AG08396 (cell line): ENCODE data around the gene ERFL.
A peak's percentile ranks its signal among the peaks of the same experiment; 100 is the strongest.

Experiments
- DNase-seq: peaks from one replicate; pipeline ENCODE4 v3.0.0; 2012; ENCODE audit warnings: low spot score, mixed read lengths

Gene ERFL

DNA sequence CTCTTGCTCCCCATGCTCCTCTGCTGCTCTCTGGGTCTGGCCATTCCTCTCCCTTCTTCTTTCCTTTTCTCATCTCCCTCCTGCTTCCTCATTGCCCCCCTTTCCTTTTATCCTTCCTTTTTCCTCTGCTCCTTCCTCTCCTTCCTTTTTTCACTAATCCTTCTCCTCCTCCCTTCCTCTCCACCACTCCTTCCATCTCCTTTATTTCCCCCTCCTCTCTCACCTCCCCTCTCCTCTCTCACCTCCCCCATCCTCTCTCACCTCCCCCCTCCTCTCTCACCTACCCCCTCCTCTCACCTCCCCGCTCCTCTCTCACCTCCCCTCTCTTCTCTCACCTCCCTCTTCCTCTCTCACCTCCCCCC lies 31.7 kb downstream of the ERFL start:
- DNase-seq = no peak

- DNase-seq = no peak
Measured at GRCh38 chr19:41895745-41896580, 32.3 kb downstream of the ERFL start.

- no peak for DNase-seq
Measured at GRCh38 chr19:41894350-41894749, 33.9 kb downstream of the ERFL start.

DNA sequence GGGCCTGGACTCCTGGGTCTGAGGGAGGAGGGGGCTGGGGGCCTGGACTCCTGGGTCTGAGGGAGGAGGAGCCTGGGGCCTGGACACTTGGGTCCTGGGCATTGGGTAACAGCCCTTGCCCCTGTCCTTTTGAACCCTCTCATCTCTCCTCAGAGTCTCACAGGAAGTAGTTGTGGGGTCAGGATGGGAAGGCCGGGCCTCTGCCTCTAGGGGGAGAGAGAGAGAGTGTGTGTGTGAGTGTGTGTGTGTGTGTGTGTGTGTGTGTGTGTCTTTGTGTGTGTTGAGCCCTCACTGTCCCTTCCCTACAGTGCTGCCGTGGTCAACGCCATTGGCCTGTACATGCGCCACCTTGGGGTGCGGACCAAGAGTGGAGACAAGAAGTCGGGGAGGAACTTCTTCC lies 34.4 kb downstream of the ERFL start:
- no peak for DNase-seq

- no peak for DNase-seq
Measured at GRCh38 chr19:41892173-41892902, 35.9 kb downstream of the ERFL start.

GRCh38 chr19:41890936-41891335 lies 37.3 kb downstream of the ERFL start:
- DNase-seq = no peak

GRCh38 chr19:41889896-41890295 lies 38.4 kb downstream of the ERFL start:
- DNase-seq = no peak

- no peak for DNase-seq
Measured at GRCh38 chr19:41888926-41889325, 39.3 kb downstream of the ERFL start.

DNA sequence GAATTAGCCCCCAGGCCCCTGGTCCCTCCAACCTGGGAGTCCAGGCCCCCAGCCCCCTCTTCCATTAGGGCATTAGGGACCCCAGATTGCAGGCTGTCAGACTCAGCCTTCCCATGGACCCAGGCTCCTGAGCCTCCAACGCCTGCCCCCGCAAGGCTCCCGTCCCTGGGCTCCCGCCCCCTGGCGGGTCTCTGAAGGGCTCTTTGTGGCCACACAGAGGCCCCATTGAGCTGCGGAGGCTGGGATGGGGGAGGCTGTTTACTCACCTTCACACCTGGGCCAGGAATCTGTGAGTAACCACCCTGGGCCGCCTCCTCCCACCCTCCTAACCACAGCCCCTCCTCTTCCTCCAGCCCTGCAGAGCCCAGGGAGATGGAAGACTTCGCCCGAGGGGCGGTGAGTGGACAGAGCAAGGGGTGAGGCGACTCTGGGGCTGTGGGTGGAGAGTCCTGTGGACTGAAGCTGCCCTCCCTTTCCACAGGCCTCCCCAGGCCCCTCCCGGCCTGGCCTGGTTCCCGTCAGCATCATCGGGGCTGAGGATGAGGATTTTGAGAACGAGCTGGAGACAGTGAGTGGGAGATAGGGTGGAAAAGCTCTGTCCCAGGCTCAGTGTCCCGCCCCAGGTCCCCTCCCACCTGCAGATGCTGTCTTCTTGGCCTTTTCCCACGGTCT lies 40.4 kb downstream of the ERFL start:
- DNase-seq = no peak

DNA sequence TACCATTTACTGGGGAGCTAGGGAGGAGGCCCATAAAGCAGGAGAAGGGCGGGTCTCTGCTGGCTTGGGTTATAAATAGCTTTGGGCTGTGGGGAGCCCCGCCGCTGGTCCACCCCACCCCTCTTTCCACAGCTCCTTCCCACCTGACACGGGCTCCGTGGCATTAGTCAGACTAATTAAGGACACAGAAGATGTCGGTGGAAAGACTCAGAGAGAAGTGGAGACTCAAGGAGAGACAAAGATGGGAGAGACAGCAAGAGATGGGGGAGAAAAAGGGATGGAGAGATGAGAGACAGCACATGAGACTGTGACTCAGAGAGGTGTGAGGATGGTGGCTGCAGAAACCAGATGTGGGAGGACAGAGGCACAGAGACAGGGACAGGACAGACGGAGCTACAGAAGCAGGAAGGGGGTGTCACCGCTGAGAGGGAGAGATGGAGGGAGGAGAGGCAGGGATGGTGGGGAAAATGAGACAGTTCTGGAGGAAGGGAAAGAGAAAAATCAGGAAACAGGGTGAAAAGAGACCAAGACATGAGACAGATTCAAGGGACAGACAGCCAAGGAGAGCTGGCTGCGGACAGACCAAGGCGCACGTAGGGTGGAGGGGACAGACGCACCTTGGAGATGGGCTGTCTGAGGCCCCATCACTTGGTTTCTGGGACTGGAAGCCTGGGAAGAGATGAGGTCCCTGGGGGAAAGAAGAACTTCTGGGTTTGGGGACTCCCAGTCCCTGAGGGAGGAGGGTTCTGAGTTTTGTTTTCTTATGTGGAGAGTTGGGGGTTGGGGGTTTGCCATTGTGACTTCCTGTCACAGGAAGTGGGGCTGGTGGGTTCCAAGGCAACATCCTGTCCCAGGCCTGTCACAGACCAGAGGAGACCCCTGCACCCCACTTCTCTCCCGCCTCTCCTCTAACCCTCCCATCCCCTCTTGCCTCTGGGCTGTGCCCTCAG lies 41.2 kb downstream of the ERFL start:
- DNase-seq = no peak

DNA sequence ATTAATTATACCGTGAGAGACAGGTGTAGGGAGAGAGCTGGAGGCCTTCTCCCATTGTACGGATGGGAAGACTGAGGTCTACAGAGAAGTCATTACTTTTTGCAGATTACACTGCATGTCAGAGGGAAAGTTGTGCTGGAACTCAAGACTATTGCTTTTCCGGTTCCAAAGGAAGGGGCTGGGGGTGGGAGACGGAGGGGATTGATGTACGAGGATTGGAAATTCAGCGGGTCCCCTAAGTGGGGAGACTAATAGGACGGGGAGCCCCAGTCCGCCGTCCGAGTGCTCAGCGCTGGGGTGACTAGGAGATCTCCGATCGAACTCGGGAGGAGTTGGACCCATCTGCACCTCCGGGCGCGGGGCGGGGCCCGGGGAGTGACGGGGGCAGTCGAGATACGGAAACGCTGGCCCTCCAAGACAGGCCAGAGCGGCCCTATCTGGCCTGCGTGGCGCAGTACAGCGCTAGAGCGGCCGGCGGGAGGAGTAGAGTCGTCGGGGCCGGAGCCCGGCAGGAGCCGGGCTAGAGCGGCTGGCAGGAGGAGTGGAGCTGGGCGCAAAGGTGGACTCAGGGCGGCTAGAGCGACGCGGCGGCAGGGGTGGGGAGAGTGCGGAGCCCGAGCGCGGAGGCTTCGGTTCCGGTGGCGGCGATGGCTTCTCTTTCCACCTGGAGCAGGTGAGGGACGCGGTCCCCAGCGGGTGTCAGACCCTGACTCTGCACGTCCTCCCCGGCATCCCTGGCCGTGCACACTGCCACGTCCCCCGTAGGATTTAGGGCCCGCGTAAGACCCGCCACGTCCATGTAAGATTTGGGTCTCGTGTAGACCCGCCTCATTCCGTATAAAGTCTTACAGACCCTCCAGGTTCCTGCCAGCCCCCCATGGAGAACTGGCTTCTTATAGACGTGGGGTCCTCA lies 44.2 kb downstream of the ERFL start:
- DNase-seq = peak; percentile 99

GRCh38 chr19:41883463-41883820 lies 44.8 kb downstream of the ERFL start:
- no peak for DNase-seq

GRCh38 chr19:41882568-41883462 lies 45.4 kb downstream of the ERFL start, which contains the start of gene ARHGEF1:
Gene ARHGEF1, plus strand, starts transcription at chr19:41883184. Its CDS starts 4,899 bp downstream, at chr19:41888083.
- peak; percentile 63 for DNase-seq

DNA sequence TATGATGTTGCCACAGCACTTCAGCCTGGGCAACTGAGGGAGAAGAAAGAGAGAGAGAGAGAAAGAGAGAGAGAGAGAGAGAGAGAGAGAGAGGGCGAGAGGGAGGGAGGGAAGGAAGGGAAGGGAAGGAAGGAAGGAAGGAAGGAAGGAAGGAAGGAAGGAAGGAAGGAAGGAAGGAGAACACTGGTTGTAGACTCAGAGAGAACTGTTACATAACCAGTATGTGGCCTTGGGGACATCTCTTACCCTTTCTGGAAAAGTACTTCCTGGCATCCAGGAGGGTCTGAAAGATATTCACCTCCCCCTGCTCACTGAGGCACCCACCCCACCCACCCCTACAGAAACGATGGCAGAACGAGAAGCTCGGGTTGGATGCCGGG lies 47.9 kb downstream of the ERFL start:
- DNase-seq = no peak

DNA sequence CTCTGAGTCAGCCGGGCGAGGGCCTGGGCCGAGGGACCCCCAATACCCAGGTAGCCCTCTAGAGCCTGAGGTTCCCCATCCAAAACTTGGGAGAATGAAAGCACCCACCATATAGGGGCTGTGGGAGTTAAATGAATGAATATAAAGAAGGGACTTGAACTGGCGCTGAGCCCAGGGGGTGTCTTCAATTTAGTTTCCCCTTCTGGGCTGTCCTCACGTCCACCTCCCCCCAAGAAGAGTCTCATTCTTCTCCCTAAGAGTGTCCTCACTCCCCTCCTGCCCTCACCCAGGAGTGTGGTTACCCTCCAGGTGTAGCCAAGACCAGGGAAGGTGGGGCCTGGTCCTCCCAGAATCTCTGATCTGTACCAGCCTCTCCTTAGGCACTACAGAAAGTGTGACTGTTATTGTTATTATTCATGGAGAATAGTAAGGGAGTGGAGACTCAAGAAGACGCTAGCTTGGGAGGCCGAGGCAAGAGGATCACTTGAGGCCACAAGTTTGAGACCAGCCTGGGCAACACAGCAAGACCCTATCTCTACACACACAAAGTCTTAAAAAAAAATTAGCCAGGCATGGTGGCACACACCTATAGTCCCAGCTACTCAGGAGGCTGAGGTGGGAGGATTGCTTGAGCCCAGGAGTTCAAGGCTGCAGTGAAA lies 48.5 kb downstream of the ERFL start:
- no peak for DNase-seq

GRCh38 chr19:41879080-41879479 lies 49.2 kb downstream of the ERFL start:
- no peak for DNase-seq

GRCh38 chr19:41877916-41878905 lies 50.0 kb downstream of the ERFL start:
- no peak for DNase-seq
